ENCODE data around the gene DYNC2I2. TPM values are rescaled to one million over a fixed set of nuclear protein-coding genes. Genes with fewer than 3 reads are reported as not detected.
A peak's percentile ranks its signal among the peaks of the same experiment; 100 is the strongest.
"Not testable (repeated sequence)": the region's sequence is repeated elsewhere in the genome, so short reads cannot be mapped to it uniquely, and the experiment has no call there.

The DYNC2I2 gene
- polyA plus RNA-seq, 4 donors = 37.6 to 122 (median 92.3) TPM

DNA sequence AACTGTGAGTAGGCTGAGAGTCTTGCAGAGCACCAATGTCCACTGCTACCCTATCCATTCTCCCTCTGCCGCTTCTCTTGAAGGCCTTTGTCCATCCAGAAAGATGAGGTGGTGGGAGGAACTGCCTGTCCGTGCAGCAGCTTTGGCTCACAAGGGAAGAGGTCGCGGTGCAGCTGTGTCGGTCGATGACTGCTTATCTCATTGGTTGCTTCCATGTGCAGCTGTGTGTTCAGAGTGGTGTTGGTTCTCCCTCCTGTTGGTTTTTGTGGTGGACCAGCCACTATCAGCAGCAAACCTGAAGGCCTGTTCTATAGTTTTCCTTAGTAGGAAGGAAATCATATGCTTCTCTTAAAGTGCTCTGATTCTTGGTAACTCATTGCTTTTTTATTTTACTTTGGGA lies 63.6 kb downstream of the DYNC2I2 start:
- DNase-seq (no peak), FAIRE-seq (no peak)
- Histone ChIP-seq H3K9me3 (ENCODE audit: control insufficient read depth in 2 of 2, insufficient read depth in 1 of 2, low read depth in 1 of 2, low read length in 1 of 2) (no peaks in the 10 kb centered on the region), H3K4me3 (ENCODE audit: low read depth in 1 of 3, low read length in 3 of 3) (no peak overlapping the region), H3K27me3 (ENCODE audit: control insufficient read depth in 3 of 3, insufficient read depth in 3 of 3, low read length in 3 of 3) (no peaks in the 10 kb centered on the region), H3K36me3 (ENCODE audit: control insufficient read depth in 3 of 3, insufficient read depth in 2 of 3, low read depth in 1 of 3, low read length in 3 of 3) (peaks cover 28 to 83% (median 35%) of the 10 kb centered on the region in 3 donors), H3K4me1 (ENCODE audit: control insufficient read depth in 3 of 3, insufficient read depth in 2 of 3, low read depth in 1 of 3, low read length in 2 of 3) (no peaks in the 10 kb centered on the region), H3K27ac (ENCODE audit: low read depth in 1 of 3, low read length in 2 of 3) (no peak overlapping the region)
- WGBS, 3 donors = 77 to 87% (median 87%) methylated on average over 6 of the region's 6 CpGs

DNA sequence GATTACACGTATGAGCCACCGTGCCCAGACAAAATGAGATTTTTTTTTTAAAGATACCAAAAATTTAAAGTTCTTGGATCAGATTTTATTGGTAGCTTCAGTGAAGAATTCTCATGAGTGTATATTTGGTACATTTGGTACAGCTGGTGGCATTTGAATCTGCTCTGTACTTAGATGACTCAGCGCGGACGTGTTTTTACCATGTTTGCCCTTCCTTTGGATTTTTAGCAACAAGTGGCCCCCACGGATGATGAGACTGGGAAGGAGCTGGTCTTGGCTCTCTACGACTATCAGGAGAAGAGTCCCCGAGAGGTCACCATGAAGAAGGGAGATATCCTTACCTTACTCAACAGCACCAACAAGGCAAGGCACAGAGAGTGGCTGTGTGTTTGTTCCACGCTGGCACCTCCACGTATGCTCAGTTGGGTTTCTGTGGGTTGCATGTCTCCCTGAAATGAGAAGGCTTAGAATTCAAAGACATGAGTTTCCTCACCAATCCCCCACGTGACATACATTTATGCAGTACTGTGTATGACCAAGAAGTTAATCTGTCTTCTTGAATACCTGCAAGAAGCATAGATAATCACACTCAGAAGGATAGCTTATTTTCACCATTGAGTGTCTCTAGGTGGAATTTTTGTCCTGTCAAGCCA lies 67.9 kb downstream of the DYNC2I2 start:
- Histone ChIP-seq H3K36me3 (ENCODE audit: control insufficient read depth in 3 of 3, insufficient read depth in 2 of 3, low read depth in 1 of 3, low read length in 3 of 3) (peaks cover 25 to 80% (median 33%) of the 10 kb centered on the region in 3 donors), H3K9me3 (ENCODE audit: control insufficient read depth in 2 of 2, insufficient read depth in 1 of 2, low read depth in 1 of 2, low read length in 1 of 2) (no peaks in the 10 kb centered on the region), H3K4me3 (ENCODE audit: low read depth in 1 of 3, low read length in 3 of 3) (no peak overlapping the region), H3K27ac (ENCODE audit: low read depth in 1 of 3, low read length in 2 of 3) (no peak overlapping the region), H3K27me3 (ENCODE audit: control insufficient read depth in 3 of 3, insufficient read depth in 3 of 3, low read length in 3 of 3) (no peaks in the 10 kb centered on the region), H3K4me1 (ENCODE audit: control insufficient read depth in 3 of 3, insufficient read depth in 2 of 3, low read depth in 1 of 3, low read length in 2 of 3) (peaks cover 0 to 6% (median 0%) of the 10 kb centered on the region in 3 donors)
- WGBS, 3 donors = 90 to 96% (median 95%) methylated on average over 11 of the region's 11 CpGs
- FAIRE-seq = no peak
- DNase-seq = no peak

DNA sequence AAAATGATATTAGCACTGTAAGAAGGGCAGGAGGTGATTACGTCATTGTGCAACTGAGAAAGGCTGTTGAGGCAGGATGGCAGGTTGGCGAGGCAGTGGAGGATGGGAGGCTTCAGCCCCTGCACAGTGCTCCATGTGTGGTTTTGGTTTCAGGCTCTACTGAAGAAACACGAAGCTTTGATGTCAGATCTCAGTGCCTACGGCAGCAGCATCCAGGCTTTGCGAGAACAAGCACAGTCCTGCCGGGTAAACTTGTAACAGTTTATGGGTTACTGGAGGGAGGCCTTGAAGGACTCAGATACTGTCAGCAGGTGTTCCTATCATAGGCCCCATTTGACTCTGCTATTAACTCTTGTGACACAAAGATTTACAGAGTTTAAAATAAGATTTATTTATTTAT lies 69.2 kb downstream of the DYNC2I2 start:
- Histone ChIP-seq H3K4me3 (ENCODE audit: low read depth in 1 of 3, low read length in 3 of 3) (no peak overlapping the region), H3K4me1 (ENCODE audit: control insufficient read depth in 3 of 3, insufficient read depth in 2 of 3, low read depth in 1 of 3, low read length in 2 of 3) (peaks cover 0 to 6% (median 0%) of the 10 kb centered on the region in 3 donors), H3K27ac (ENCODE audit: low read depth in 1 of 3, low read length in 2 of 3) (peak overlapping the region in 1 of 3 donors; percentile 55), H3K36me3 (ENCODE audit: control insufficient read depth in 3 of 3, insufficient read depth in 2 of 3, low read depth in 1 of 3, low read length in 3 of 3) (peaks cover 25 to 75% (median 40%) of the 10 kb centered on the region in 3 donors), H3K27me3 (ENCODE audit: control insufficient read depth in 3 of 3, insufficient read depth in 3 of 3, low read length in 3 of 3) (no peaks in the 10 kb centered on the region), H3K9me3 (ENCODE audit: control insufficient read depth in 2 of 2, insufficient read depth in 1 of 2, low read depth in 1 of 2, low read length in 1 of 2) (no peaks in the 10 kb centered on the region)
- peak; percentile 64 to 67 for DNase-seq
- no peak for FAIRE-seq
- 11 to 59% (median 30%) methylated on average over 6 of the region's 6 CpGs for WGBS, 3 donors

DNA sequence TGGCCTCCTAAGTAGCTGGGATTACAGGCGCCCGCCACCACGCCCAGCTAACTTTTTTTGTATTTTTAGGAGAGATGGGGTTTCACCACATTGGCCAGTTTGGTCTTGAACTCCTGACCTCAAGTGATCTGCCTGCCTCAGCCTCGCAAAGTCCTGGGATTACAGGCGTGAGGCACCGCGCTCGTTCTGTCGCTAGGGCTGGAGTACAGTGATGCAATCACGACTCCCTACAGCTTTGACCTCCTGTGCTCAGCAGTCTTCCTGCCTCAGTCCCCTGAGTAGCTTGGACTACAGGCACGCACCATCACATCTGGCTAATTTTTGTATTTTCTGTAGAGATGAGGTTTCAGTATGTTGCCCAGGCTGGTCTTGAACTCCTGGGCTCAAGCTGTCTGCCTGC lies 69.7 kb downstream of the DYNC2I2 start:
- WGBS, 3 donors = 70 to 89% (median 80%) methylated on average over 11 of the region's 11 CpGs
- peak; percentile 11 to 46 for DNase-seq
- not testable (repeated sequence) for H3K4me3 ChIP-seq (ENCODE audit: low read depth in 1 of 3, low read length in 3 of 3); H3K4me1 ChIP-seq (ENCODE audit: control insufficient read depth in 3 of 3, insufficient read depth in 2 of 3, low read depth in 1 of 3, low read length in 2 of 3); H3K27me3 ChIP-seq (ENCODE audit: control insufficient read depth in 3 of 3, insufficient read depth in 3 of 3, low read length in 3 of 3); H3K9me3 ChIP-seq (ENCODE audit: control insufficient read depth in 2 of 2, insufficient read depth in 1 of 2, low read depth in 1 of 2, low read length in 1 of 2); FAIRE-seq
- H3K27ac ChIP-seq (ENCODE audit: low read depth in 1 of 3, low read length in 2 of 3) = peak overlapping the region in 1 of 3 donors; percentile 55
- peaks cover 25 to 73% (median 41%) of the 10 kb centered on the region in 3 donors for H3K36me3 ChIP-seq (ENCODE audit: control insufficient read depth in 3 of 3, insufficient read depth in 2 of 3, low read depth in 1 of 3, low read length in 3 of 3)

DNA sequence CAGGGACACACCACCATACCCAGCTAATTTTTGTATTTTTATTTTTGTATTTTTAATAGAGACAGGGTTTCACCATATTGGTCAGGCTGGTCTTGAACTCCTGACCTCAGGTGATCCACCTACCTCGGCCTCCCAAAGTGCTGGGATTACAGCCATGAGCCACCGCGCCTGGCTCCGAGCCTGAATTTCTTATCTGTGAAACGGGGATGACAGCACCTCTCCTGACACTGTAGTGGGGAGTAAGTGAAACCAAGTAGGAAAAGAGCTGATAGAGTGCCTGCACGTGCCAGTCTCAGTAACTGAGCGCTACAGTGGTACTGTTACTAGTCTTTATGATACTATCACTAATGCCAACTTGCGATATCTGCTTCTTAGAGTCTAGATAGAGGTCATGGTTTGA lies 71.5 kb downstream of the DYNC2I2 start:
- H3K27ac ChIP-seq (ENCODE audit: low read depth in 1 of 3, low read length in 2 of 3); H3K4me1 ChIP-seq (ENCODE audit: control insufficient read depth in 3 of 3, insufficient read depth in 2 of 3, low read depth in 1 of 3, low read length in 2 of 3); H3K9me3 ChIP-seq (ENCODE audit: control insufficient read depth in 2 of 2, insufficient read depth in 1 of 2, low read depth in 1 of 2, low read length in 1 of 2); H3K27me3 ChIP-seq (ENCODE audit: control insufficient read depth in 3 of 3, insufficient read depth in 3 of 3, low read length in 3 of 3); DNase-seq; H3K4me3 ChIP-seq (ENCODE audit: low read depth in 1 of 3, low read length in 3 of 3); FAIRE-seq: not testable (repeated sequence)
- peaks cover 23 to 65% (median 38%) of the 10 kb centered on the region in 3 donors for H3K36me3 ChIP-seq (ENCODE audit: control insufficient read depth in 3 of 3, insufficient read depth in 2 of 3, low read depth in 1 of 3, low read length in 3 of 3)
- 76 to 89% (median 87%) methylated on average over 8 of the region's 8 CpGs for whole genome bisulfite sequencing, 3 donors

Other genes starting within 250 kb of the DYNC2I2 start
- 10 to 100 TPM in 1 of 4 donors, 1 to 10 TPM in 2, not detected in 1; 4.3 to 10.3 (median 6.8) TPM for gene CERCAM, start 236.0 kb downstream of the DYNC2I2 start, polyA plus RNA-seq
- 10 to 100 TPM in 2 of 4 donors, 1 to 10 TPM in 2; 4.0 to 21.8 (median 11.9) TPM for gene ODF2, start 200.8 kb downstream of the DYNC2I2 start, polyA plus RNA-seq
- 10 to 100 TPM; 17.8 to 31.3 (median 21.1) TPM for gene GLE1, start 152.1 kb downstream of the DYNC2I2 start, polyA plus RNA-seq
- 100 to 1,000 TPM in 3 of 4 donors, 10 to 100 TPM in 1; 98.1 to 243 (median 152) TPM for gene SPTAN1, start 104.3 kb downstream of the DYNC2I2 start, polyA plus RNA-seq
- 100 to 1,000 TPM in 2 of 4 donors, 10 to 100 TPM in 2; 55.2 to 322 (median 135) TPM for gene SET, start 32.4 kb upstream of the DYNC2I2 start, polyA plus RNA-seq
- gene PKN3, start 45.7 kb upstream of the DYNC2I2 start, polyA plus RNA-seq = 10 to 100 TPM in 1 of 4 donors, 1 to 10 TPM in 3; 4.1 to 12.3 (median 4.5) TPM
- 10 to 100 TPM; 44.6 to 99.3 (median 68.6) TPM for gene ZDHHC12, start 67.3 kb upstream of the DYNC2I2 start, polyA plus RNA-seq
- 10 to 100 TPM; 24.6 to 77.2 (median 47.1) TPM for gene ZER1, start 115.1 kb upstream of the DYNC2I2 start, polyA plus RNA-seq
- 10 to 100 TPM; 16.2 to 38.4 (median 24.0) TPM for gene TBC1D13, start 130.4 kb upstream of the DYNC2I2 start, polyA plus RNA-seq
- gene ENDOG, start 161.7 kb upstream of the DYNC2I2 start, polyA plus RNA-seq = 10 to 100 TPM; 12.8 to 79.6 (median 57.1) TPM
- 10 to 100 TPM; 21.0 to 36.7 (median 24.0) TPM for gene SPOUT1, start 172.9 kb upstream of the DYNC2I2 start, polyA plus RNA-seq
- 1 to 10 TPM; 4.1 to 7.5 (median 5.2) TPM for gene KYAT1, start 225.1 kb upstream of the DYNC2I2 start, polyA plus RNA-seq
- 10 to 100 TPM in 2 of 4 donors, 1 to 10 TPM in 2; 4.1 to 28.4 (median 11.2) TPM for gene LRRC8A, start 225.3 kb upstream of the DYNC2I2 start, polyA plus RNA-seq

Measured in small intestine (tissue), 7 donors.